B cell (primary cell): ENCODE measurements around the gene ZNF701.

ENCODE experiments used
- EZH2 ChIP-seq: IDR thresholded peaks from 2 replicates; pipeline ENCODE4 v1.6.1; 2012; ENCODE audit warnings: borderline replicate concordance, low read depth, mild to moderate bottlenecking, moderate library complexity, low read length; ENCODE audit not compliant: insufficient read depth, poor library complexity, severe bottlenecking
- TF ChIP-seq, protein P1 (sequence below): fragments of 200-600 bp; IDR thresholded peaks from one replicate; pipeline ENCODE4 v1.8.0; 2022; ENCODE audit warnings: antibody characterized with exemption, mild to moderate bottlenecking

DNA sequence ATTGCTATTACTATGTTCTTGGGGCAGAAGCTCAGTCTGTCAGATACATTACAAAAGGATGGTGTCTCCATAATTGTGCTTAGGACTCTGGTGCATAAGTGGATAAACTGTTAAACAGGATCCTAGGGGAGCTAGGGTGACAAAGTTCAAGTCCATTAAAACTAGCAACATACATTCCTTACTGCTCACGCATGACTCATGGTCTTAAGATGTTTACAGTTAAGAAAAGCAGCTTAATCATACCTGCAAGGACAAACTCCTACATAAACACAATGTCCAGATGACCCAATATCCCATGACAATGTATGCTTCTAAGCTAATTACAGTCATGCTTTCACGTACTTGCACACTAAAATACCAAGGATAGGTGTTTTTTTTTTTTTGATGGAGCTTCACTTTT, 3.5 kb upstream of the ZNF701 start:
- TF ChIP-seq, protein P1, sequence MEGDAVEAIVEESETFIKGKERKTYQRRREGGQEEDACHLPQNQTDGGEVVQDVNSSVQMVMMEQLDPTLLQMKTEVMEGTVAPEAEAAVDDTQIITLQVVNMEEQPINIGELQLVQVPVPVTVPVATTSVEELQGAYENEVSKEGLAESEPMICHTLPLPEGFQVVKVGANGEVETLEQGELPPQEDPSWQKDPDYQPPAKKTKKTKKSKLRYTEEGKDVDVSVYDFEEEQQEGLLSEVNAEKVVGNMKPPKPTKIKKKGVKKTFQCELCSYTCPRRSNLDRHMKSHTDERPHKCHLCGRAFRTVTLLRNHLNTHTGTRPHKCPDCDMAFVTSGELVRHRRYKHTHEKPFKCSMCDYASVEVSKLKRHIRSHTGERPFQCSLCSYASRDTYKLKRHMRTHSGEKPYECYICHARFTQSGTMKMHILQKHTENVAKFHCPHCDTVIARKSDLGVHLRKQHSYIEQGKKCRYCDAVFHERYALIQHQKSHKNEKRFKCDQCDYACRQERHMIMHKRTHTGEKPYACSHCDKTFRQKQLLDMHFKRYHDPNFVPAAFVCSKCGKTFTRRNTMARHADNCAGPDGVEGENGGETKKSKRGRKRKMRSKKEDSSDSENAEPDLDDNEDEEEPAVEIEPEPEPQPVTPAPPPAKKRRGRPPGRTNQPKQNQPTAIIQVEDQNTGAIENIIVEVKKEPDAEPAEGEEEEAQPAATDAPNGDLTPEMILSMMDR = no peak
- TF ChIP-seq EZH2 = no peak
